ENCODE results near the gene BAIAP3. TPM values are rescaled to one million over a fixed set of nuclear protein-coding genes. Genes with fewer than 3 reads are reported as not detected.

Gene BAIAP3
- polyA plus RNA-seq, 1 experiment: 0.33 TPM

DNA sequence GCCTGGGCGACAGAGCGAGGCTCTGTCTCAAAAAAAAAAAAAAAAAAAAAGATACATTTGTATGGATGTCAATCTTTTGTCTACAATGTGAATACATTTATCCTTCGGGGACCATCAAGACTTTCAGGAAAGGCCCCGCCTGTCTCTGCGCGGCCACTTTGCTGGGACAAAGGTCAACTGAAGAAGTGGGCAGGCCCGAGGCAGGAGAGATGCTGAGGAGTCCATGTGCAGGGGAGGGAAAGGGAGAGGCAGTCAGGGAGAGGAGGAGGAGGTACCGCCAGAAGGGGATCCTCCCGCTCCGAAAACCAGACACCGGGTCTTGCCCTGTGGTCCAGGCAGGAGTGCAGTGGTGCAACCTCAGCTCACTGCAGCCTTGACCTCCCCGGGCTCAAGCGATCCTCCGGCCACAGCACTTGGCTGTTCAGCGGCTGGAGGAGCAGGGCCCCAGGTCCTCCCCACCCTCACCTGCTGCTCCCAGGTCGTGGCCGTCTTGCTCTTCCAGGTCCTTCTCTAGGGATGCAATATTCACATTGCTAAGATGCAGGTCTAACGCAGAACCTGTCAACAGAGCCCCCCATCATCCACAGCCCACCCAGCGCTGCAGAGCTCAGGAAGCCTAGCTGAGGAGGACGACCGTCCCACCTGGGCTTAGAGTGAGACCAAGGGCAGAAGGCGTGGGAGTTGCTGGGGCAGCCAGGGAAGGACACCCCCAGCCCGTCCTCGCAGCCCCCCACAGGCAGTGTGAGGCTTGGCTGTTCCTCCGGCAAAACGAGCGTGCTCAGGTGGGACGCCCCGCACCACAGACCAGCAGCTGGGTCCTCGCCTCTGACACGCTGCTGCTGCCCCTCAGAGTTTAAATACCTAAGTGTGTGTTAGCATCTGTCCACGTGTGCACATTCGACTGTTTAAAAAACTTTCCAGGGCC is 37.9 kb downstream of the BAIAP3 start:
- CTCF ChIA-PET: interaction anchor here (2.3 kb wide), 1 partner anchor 8 kb away, joined by 8 read pairs; no protein-coding TSS in a partner anchor
- TF ChIP-seq, protein P1, sequence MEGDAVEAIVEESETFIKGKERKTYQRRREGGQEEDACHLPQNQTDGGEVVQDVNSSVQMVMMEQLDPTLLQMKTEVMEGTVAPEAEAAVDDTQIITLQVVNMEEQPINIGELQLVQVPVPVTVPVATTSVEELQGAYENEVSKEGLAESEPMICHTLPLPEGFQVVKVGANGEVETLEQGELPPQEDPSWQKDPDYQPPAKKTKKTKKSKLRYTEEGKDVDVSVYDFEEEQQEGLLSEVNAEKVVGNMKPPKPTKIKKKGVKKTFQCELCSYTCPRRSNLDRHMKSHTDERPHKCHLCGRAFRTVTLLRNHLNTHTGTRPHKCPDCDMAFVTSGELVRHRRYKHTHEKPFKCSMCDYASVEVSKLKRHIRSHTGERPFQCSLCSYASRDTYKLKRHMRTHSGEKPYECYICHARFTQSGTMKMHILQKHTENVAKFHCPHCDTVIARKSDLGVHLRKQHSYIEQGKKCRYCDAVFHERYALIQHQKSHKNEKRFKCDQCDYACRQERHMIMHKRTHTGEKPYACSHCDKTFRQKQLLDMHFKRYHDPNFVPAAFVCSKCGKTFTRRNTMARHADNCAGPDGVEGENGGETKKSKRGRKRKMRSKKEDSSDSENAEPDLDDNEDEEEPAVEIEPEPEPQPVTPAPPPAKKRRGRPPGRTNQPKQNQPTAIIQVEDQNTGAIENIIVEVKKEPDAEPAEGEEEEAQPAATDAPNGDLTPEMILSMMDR (IDR thresholded peaks at IDR 0.05; ENCODE audit: insufficient read depth, low read depth, low read length): no peak
- no peak for DNase-seq (ENCODE audit: low read depth)
- Histone ChIP-seq H3K36me3 (ENCODE audit: control insufficient read depth, insufficient read depth, low read length) (peaks cover 23% of the 10 kb centered on the region), H3K27me3 (ENCODE audit: control insufficient read depth, insufficient read depth, low read length) (no peaks in the 10 kb centered on the region), H3K4me3 (ENCODE audit: low read depth, low read length) (no peak overlapping the region)
- POLR2A ChIA-PET: no interaction called here

DNA sequence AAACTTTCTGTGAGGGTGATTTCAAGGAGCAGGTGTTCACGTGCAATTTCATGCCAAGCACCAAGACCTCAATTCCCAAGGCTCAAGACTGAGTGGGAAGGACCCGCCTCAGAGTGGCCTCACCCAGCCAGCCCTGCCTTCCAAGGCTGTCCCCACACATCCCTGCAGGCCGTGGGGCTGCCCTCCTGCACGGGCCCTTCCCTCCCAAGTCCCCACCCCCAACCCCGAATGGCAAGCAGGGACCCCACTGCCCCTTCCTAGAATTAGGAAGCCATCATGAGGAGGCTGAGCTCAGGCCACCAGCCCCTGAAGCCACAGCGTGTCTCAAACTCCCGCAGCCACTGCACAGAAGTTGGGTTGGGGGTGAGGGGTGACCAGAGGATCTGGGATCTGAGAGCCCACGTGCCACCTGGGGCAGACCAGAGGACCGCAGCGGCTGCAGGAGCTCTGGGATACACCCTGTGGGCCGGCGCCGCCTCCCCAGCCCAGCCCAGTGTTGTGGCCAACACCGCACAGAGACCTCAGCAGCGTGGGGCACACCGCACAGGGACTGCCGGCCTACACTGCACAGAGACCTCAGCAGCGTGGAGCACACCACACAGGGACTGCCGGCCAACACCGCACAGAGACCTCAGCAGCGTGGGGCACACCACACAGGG is 39.0 kb downstream of the BAIAP3 start:
- TF ChIP-seq, protein P1 (IDR thresholded peaks at IDR 0.05; ENCODE audit: insufficient read depth, low read depth, low read length): no peak
- Histone ChIP-seq H3K4me3 (ENCODE audit: low read depth, low read length) (no peak overlapping the region), H3K27me3 (ENCODE audit: control insufficient read depth, insufficient read depth, low read length) (no peaks in the 10 kb centered on the region), H3K36me3 (ENCODE audit: control insufficient read depth, insufficient read depth, low read length) (peaks cover 15% of the 10 kb centered on the region)
- no peak for DNase-seq (ENCODE audit: low read depth)
- CTCF ChIA-PET: interaction anchor here (2.3 kb wide), 1 partner anchor 9 kb away, joined by 8 read pairs; no protein-coding TSS in a partner anchor
- POLR2A ChIA-PET: no interaction called here

DNA sequence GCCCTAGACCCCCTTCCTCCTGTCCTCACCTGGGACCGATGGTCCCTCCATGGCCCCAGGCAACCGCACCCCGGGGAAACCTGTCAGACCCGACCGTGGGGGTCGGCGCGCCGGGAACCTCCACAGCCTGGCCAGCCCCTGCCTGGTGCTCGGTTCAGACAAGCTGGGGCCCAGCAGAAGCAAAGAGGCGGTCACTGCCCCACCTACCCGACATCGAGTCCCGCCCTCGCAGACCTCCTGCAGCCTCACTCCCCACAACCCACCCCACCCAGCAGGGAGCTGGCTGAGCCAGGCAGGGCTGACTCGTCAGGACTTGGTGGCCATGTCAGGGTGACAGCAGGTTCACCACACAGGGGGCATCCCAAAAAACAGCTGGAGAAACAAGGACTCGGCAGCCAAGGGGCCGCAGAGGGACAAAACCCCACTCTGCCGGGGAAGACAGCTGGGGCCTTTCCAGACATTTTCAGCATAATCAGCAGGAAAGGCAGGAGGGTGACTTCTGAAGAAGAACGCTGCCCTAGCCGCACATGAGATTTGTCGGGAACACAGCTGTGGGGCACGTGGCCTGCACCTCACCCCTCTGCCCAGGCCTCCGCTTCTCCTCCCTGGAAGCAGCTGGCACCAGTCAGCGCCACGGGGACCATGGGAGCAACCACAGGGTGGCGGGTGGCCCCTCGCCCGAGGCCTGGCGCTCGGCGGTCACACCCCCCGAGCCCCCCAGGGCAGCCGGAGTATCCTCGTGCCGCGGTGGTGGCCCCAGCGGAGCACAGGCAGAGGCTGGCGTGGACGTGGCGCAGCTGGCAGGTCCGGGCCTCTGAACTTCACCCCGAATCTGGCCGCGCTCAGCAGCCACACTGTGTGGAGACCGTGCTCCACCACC is 41.2 kb downstream of the BAIAP3 start:
- H3K36me3 ChIP-seq (ENCODE audit: control insufficient read depth, insufficient read depth, low read length): peaks cover 14% of the 10 kb centered on the region
- no peaks in the 10 kb centered on the region for H3K27me3 ChIP-seq (ENCODE audit: control insufficient read depth, insufficient read depth, low read length)
- TF ChIP-seq, protein P1 (IDR thresholded peaks at IDR 0.05; ENCODE audit: insufficient read depth, low read depth, low read length): no peak
- CTCF ChIA-PET: no interaction called here
- no peak for DNase-seq (ENCODE audit: low read depth)
- POLR2A ChIA-PET: no interaction called here
- no peak overlapping the region for H3K4me3 ChIP-seq (ENCODE audit: low read depth, low read length)

DNA sequence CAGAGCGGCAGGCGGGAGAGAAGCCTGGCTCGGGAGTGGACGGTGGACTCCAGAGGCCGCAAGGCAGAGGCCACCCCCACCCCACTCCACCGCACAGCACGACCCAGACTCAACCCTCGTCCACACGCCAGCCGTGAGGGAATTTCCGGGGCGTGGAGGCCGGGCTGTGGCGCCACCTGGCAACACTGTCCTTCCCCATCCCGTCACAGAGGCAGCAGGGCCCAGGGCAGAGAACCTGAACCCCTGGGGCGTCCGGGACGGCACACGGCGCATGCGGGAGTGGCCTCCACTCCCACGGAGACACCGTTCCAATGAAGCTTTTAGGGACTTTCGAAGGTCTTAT is 41.8 kb downstream of the BAIAP3 start:
- no peaks in the 10 kb centered on the region for H3K27me3 ChIP-seq (ENCODE audit: control insufficient read depth, insufficient read depth, low read length)
- H3K4me3 ChIP-seq (ENCODE audit: low read depth, low read length): no peak overlapping the region
- H3K36me3 ChIP-seq (ENCODE audit: control insufficient read depth, insufficient read depth, low read length): peaks cover 9% of the 10 kb centered on the region
- TF ChIP-seq, protein P1 (IDR thresholded peaks at IDR 0.05; ENCODE audit: insufficient read depth, low read depth, low read length): no peak
- ChIA-PET POLR2A (no interaction called here), CTCF (no interaction called here)
- DNase-seq (ENCODE audit: low read depth): no peak
